GM21367 (cell line): Measurements from ENCODE around the gene SAC3D1.

Experiments used
- ATAC-seq: cut with Tn5 transposase; IDR thresholded peaks from one replicate; pipeline ENCODE4 v1.9.1; 2021; ENCODE audit not compliant: unreplicated experiment

The SAC3D1 gene

DNA sequence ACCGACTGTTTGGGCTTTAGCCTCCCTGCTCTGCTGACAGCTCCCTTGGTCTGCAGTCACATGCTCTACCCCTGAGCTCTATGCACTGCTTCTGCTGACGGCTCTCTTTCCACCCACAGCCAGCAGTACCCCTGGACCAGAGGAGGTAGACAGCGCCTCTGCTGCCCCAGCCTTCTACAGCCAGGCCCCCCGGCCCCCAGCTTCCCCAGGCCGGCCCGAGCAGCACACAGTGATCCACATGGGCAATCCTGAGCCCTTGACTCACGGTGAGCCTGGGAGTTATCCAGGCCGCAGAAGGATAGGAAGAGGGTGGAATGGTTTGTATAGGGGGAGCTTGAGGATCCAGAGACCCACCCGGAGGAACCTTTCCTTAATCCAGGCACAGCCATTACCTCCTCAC is 45.8 kb downstream of the SAC3D1 start:
- no peak for ATAC-seq

DNA sequence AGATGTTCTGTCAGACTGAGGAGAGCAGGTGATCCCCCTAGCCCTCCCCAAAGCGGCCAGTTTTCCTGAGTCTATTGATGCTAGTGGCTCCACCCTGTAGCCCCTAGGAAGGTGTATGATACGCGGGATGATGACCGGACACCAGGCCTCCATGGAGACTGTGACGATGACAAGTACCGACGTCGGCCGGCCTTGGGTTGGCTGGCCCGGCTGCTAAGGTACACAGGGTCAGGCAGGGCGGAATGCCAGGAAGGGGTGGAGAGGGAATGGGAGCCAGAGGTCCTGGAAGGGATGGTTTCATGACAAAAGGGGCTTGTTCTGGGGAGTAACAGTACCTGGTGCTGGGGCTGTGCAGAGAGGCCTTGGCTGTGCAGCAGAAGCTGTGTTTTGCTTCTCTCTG is 46.2 kb downstream of the SAC3D1 start:
- ATAC-seq: no peak

DNA sequence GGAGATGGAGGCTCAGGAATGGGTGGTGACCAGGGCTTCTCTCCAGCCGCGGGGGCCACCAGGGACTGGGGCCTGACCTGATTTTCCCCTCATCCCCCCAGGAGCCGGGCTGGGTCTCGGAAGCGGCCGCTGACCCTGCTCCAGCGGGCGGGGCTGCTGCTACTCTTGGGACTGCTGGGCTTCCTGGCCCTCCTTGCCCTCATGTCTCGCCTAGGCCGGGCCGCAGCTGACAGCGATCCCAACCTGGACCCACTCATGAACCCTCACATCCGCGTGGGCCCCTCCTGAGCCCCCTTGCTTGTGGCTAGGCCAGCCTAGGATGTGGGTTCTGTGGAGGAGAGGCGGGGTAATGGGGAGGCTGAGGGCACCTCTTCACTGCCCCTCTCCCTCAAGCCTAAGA is 46.8 kb downstream of the SAC3D1 start:
- ATAC-seq: no peak

DNA sequence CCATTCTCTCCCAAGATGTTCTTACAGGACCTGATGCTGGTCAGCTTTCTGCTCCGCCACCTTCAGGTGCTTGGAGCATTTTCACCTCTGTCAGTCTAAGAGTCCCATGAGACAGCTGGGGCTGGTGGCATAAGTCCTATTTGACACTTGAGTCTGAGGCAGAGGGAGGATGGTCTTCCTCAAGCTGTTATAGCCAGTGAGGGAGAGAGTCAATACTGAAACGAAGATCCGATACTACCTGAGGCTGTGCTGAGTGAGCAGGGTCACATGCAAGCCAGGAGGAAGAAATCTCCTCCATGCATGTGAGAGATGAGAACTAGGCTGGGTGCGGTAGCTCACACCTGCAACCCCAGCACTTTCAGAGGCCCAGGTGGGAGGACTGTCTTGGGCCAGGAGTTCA is 48.6 kb downstream of the SAC3D1 start:
- ATAC-seq: no peak

DNA sequence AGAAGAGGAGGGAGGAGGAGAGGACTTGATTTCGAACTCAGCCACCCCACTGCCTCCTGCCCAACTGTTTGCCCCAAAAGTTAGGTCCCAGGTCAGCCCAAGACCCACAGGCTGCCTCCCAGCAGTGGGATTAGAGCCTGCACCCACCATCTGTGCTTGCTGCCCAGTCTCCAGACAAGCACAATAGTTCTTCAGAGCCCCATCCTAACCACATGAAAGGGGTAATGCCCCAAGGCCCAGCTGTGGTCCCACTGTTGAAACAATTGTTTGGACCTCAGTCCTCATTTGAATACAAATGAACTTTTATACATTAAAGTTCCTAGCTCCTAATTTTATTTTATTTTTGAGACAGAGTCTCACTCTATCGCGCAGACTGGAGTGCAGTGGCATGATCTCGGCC is 49.6 kb downstream of the SAC3D1 start:
- ATAC-seq: no peak
